ENCODE results near the gene FAHD2A. TPM values are rescaled to one million over a fixed set of nuclear protein-coding genes. Genes with fewer than 3 reads are reported as not detected.
"Not testable (repeated sequence)": the region's sequence is repeated elsewhere in the genome, so short reads cannot be mapped to it uniquely, and the experiment has no call there.

FAHD2A gene
- total and polyA plus RNA-seq, 2 of the 8 experiments (the other 6 are each of a cell fraction or from before 2014, with no cell fraction given): 24.2 to 26.7 TPM

GRCh38 chr2:95427196-95427867 is 24.8 kb downstream of the FAHD2A start:
- H2BK20ac ChIP-seq (ENCODE audit: low read length); H3K27ac ChIP-seq (ENCODE audit: low read depth, low read length); H3K23ac ChIP-seq (ENCODE audit: insufficient read length); H2BK120ac ChIP-seq (replicated peaks; ENCODE audit: low read depth, low read length); H3K4ac ChIP-seq (replicated peaks; ENCODE audit: insufficient read length, low read depth, low read length); DNase-seq (ENCODE audit: low read depth in 1 of 2, low spot score in 2 of 2); H3K18ac ChIP-seq (ENCODE audit: extremely low read depth, low read length); H3K4me3 ChIP-seq (ENCODE audit: extremely low read depth in 1 of 4, insufficient read depth in 2 of 4, low read depth in 3 of 4, low read length in 4 of 4); H3K4me2 ChIP-seq (ENCODE audit: insufficient read depth in 1 of 2, low read depth in 2 of 2, low read length in 2 of 2); H2BK12ac ChIP-seq (ENCODE audit: low read depth, low read length); FAIRE-seq; H3K56ac ChIP-seq (replicated peaks; ENCODE audit: insufficient read length, low read depth, low read length); H3K36me3 ChIP-seq (ENCODE audit: control insufficient read depth in 2 of 4, insufficient read depth in 4 of 4, low read length in 3 of 4); H4K91ac ChIP-seq (replicated peaks; ENCODE audit: insufficient read length, low read length); H3K14ac ChIP-seq (ENCODE audit: insufficient read length); H4K8ac ChIP-seq (ENCODE audit: extremely low read depth, insufficient read depth, low read length); H3K9me3 ChIP-seq (ENCODE audit: insufficient read depth in 2 of 2, low read depth in 1 of 2, low read length in 1 of 2); H2AK5ac ChIP-seq (ENCODE audit: low read depth, low read length); H3K79me1 ChIP-seq (ENCODE audit: low read depth, low read length); H3K9ac ChIP-seq (replicated peaks in 1 of 4; ENCODE audit: extremely low read depth in 1 of 4, low read depth in 3 of 4, low read length in 3 of 4); H3K4me1 ChIP-seq (replicated peaks in 1 of 4; ENCODE audit: control insufficient read depth in 3 of 4, insufficient read depth in 4 of 4, low read length in 3 of 4); H3K79me2 ChIP-seq (ENCODE audit: control insufficient read depth in 1 of 2, insufficient read depth in 2 of 2, low read length in 2 of 2); H4K5ac ChIP-seq (ENCODE audit: insufficient read length, low read depth, low read length); CTCF ChIA-PET (ENCODE audit: partially characterized antibody); H2AFZ ChIP-seq (ENCODE audit: low read length); H3K27me3 ChIP-seq (replicated peaks in 1 of 4; ENCODE audit: control insufficient read depth in 3 of 4, extremely low read depth in 1 of 4, insufficient read depth in 3 of 4, low read length in 3 of 4); POLR2A ChIA-PET (ENCODE audit: partially characterized antibody); H3K23me2 ChIP-seq (ENCODE audit: low read depth, low read length); H4K20me1 ChIP-seq (replicated peaks in 1 of 2; ENCODE audit: control insufficient read depth in 1 of 2, insufficient read depth in 2 of 2, low read length in 2 of 2); H2BK15ac ChIP-seq (ENCODE audit: low read length); H2BK5ac ChIP-seq (ENCODE audit: low read depth, low read length): not testable (repeated sequence)
- WGBS, 2 experiments (ENCODE audit: extremely low coverage in 1 of 2, insufficient coverage in 1 of 2, insufficient read length in 1 of 2, insufficient replicate concordance in 2 of 2, low coverage in 1 of 2, low lambda C conversion rate in 2 of 2, missing lambda C conversion rate in 1 of 2): 79% methylated on average over 2 of the region's 30 CpGs; no CpG with 5 or more reads in 1 of the 2 experiments
